K562 (cell line): ENCODE results near the gene DDX50. TPM values are rescaled to one million over a fixed set of nuclear protein-coding genes. Genes with fewer than 3 reads are reported as not detected.

ENCODE experiments used
- CBX1 ChIP-seq: sonication (generic); IDR thresholded peaks from 2 replicates; pipeline ENCODE4 v1.6.1; 2016; ENCODE audit warnings: antibody characterized with exemption, low read depth, mild to moderate bottlenecking
- CCNT2 ChIP-seq: IDR thresholded peaks from 2 replicates; pipeline ENCODE4 v1.6.1; 2011; ENCODE audit warnings: borderline replicate concordance, low read depth, mild to moderate bottlenecking, moderate library complexity, mixed read lengths, low read length; ENCODE audit not compliant: insufficient read length; ENCODE audit errors: extremely low read depth
- DPF2 ChIP-seq: fragments of 450-650 bp; IDR thresholded peaks from 2 replicates; pipeline ENCODE4 v1.6.1; 2016
- FOXJ3 ChIP-seq: sonication (generic); formaldehyde crosslinking; IDR thresholded peaks from 2 replicates; pipeline ENCODE4 v1.4.0; 2020; ENCODE audit warnings: mild to moderate bottlenecking, missing genetic modification reagents
- FUS ChIP-seq: fragments of 200-400 bp; formaldehyde crosslinking; optimal IDR thresholded peaks from 2 replicates; pipeline ENCODE3; 2017; ENCODE audit warnings: low read depth, low read length
- MAFG ChIP-seq: fragments of 450-650 bp; conservative IDR thresholded peaks from 2 replicates; pipeline ENCODE4 v1.6.1; 2016; ENCODE audit warnings: missing genetic modification characterization, missing compliant biosample characterization
- OTX1 ChIP-seq: fragments of 450-650 bp; formaldehyde crosslinking; IDR thresholded peaks from 2 replicates; pipeline ENCODE4 v1.4.0; 2022; ENCODE audit warnings: mild to moderate bottlenecking
- PHF8 ChIP-seq: fragments of 200-600 bp; sonication (generic); IDR thresholded peaks from 2 replicates; pipeline ENCODE4 v1.6.1; 2012; ENCODE audit warnings: mixed run types, mild to moderate bottlenecking, inconsistent platforms, low read length, moderate library complexity, borderline replicate concordance
- RB1 ChIP-seq: fragments of 450-650 bp; IDR thresholded peaks from 2 replicates; pipeline ENCODE4 v1.6.1; 2017; ENCODE audit warnings: low read depth, mild to moderate bottlenecking
- SMAD2 ChIP-seq: fragments of 150-350 bp; IDR thresholded peaks from 2 replicates; pipeline ENCODE4 v1.6.1; 2014; ENCODE audit warnings: low read depth, mild to moderate bottlenecking, low read length
- XRCC3 ChIP-seq: fragments of 450-650 bp; IDR thresholded peaks from 2 replicates; pipeline ENCODE4 v1.6.1; 2017; ENCODE audit warnings: mild to moderate bottlenecking, moderate library complexity
- ZNF507 ChIP-seq: conservative IDR thresholded peaks from 2 replicates; pipeline ENCODE4 v1.6.1; 2017; ENCODE audit warnings: missing genetic modification characterization, missing compliant biosample characterization
- ZNF780A ChIP-seq: fragments of 250-450 bp; sonication (Bioruptor Pico); IDR thresholded peaks from 2 replicates; pipeline ENCODE4 v1.5.0; 2021; ENCODE audit warnings: mild to moderate bottlenecking
- polyA plus RNA-seq, 8 experiments: library from polyadenylated mRNA; depleted of rRNA in 4 of 8; stranded (reverse) in 5 of 8; unstranded in 3 of 8; fragments of >200 nt; fragmentation: Nextera tagmentation in 2 of 8; fragmentation: Illumina TruSeq in 1 of 8; extraction: Ambion mirVana in 2 of 8; extraction: Trizol in 1 of 8; gene quantifications; 2 replicates each; pipeline versions ENCODE4 v1.2.1 to v1.2.3, GENCODE V29; 2011 to 2014; ENCODE audit warnings: inconsistent platforms in 1 of 8, missing spikeins in 1 of 8
- total RNA-seq, 7 experiments: library from RNA; depleted of rRNA in 6 of 7; stranded (reverse); fragments of >200 nt in 6 of 7; fragmentation: Illumina TruSeq in 2 of 7; extraction: Trizol in 2 of 7; gene quantifications; 2 replicates each; pipeline versions ENCODE4 v1.2.1 to v1.2.3, GENCODE V29; 2011 to 2021; ENCODE audit warnings: low replicate concordance in 1 of 7
- TF ChIP-seq, protein P1 (sequence below): sonication (generic); formaldehyde crosslinking; IDR thresholded peaks from 2 replicates; pipeline ENCODE4 v1.8.0; 2023; ENCODE audit warnings: missing genetic modification reagents, mild to moderate bottlenecking, borderline replicate concordance
- TF ChIP-seq, protein P2 (sequence below): fragments of 450-650 bp; IDR thresholded peaks from 2 replicates; pipeline ENCODE4 v1.6.1; 2016
- TF ChIP-seq, protein P3 (sequence below): fragments of 250-450 bp; sonication (Bioruptor Pico); IDR thresholded peaks from 2 replicates; pipeline ENCODE4 v1.9.0; 2021; ENCODE audit warnings: mild to moderate bottlenecking
- TF ChIP-seq, protein P4 (sequence below): fragments of 250-450 bp; sonication (Bioruptor Pico); IDR thresholded peaks from 2 replicates; pipeline ENCODE4 v1.8.0; 2021; ENCODE audit warnings: borderline replicate concordance, mild to moderate bottlenecking, moderate library complexity; ENCODE audit not compliant: poor library complexity, severe bottlenecking
- TF ChIP-seq, protein P5 (sequence below): fragments of 250-450 bp; sonication (Bioruptor Pico); IDR thresholded peaks from 2 replicates; pipeline ENCODE4 v1.4.0; 2020; ENCODE audit warnings: mild to moderate bottlenecking, moderate library complexity

The DDX50 gene
- total and polyA plus RNA-seq, 9 of the 15 experiments (the other 6 are each of a cell fraction or from before 2014, with no cell fraction given): 36.7 to 86.8 (median 57.4) TPM

DNA sequence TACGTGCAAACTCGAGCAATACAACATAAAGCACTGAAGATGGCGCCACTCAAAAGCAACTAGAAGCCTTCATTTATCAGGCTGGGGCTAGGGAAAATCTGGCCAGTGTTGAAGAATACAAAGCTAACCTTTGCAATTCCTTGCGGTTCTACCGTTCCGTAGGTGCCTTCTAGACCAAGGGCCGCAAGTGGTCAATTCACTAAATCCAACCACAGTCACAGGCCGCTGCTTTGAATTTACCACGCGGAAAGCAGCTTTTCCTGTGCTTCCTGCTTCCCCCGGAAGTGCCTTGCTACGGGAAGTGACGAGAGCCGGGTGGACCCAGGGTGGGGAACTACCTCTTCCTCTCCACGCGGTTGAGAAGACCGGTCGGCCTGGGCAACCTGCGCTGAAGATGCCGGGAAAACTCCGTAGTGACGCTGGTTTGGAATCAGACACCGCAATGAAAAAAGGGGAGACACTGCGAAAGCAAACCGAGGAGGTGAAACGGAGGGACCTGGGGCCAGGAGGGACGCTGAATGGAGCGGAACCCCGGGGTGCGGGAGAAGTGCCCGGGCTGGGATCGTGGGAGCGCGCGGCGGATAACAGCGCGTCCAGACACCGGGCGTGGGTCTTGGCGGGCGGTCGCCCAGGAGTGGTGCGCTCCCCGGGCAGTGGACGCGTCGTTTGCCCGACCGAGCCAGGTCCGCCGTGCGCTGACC lies 54.9 kb downstream of the DDX50 start, which contains the start of gene DDX21 (continued):
- TF ChIP-seq, protein P1, sequence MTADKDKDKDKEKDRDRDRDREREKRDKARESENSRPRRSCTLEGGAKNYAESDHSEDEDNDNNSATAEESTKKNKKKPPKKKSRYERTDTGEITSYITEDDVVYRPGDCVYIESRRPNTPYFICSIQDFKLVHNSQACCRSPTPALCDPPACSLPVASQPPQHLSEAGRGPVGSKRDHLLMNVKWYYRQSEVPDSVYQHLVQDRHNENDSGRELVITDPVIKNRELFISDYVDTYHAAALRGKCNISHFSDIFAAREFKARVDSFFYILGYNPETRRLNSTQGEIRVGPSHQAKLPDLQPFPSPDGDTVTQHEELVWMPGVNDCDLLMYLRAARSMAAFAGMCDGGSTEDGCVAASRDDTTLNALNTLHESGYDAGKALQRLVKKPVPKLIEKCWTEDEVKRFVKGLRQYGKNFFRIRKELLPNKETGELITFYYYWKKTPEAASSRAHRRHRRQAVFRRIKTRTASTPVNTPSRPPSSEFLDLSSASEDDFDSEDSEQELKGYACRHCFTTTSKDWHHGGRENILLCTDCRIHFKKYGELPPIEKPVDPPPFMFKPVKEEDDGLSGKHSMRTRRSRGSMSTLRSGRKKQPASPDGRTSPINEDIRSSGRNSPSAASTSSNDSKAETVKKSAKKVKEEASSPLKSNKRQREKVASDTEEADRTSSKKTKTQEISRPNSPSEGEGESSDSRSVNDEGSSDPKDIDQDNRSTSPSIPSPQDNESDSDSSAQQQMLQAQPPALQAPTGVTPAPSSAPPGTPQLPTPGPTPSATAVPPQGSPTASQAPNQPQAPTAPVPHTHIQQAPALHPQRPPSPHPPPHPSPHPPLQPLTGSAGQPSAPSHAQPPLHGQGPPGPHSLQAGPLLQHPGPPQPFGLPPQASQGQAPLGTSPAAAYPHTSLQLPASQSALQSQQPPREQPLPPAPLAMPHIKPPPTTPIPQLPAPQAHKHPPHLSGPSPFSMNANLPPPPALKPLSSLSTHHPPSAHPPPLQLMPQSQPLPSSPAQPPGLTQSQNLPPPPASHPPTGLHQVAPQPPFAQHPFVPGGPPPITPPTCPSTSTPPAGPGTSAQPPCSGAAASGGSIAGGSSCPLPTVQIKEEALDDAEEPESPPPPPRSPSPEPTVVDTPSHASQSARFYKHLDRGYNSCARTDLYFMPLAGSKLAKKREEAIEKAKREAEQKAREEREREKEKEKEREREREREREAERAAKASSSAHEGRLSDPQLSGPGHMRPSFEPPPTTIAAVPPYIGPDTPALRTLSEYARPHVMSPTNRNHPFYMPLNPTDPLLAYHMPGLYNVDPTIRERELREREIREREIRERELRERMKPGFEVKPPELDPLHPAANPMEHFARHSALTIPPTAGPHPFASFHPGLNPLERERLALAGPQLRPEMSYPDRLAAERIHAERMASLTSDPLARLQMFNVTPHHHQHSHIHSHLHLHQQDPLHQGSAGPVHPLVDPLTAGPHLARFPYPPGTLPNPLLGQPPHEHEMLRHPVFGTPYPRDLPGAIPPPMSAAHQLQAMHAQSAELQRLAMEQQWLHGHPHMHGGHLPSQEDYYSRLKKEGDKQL: no peak
- TF ChIP-seq, protein P2, sequence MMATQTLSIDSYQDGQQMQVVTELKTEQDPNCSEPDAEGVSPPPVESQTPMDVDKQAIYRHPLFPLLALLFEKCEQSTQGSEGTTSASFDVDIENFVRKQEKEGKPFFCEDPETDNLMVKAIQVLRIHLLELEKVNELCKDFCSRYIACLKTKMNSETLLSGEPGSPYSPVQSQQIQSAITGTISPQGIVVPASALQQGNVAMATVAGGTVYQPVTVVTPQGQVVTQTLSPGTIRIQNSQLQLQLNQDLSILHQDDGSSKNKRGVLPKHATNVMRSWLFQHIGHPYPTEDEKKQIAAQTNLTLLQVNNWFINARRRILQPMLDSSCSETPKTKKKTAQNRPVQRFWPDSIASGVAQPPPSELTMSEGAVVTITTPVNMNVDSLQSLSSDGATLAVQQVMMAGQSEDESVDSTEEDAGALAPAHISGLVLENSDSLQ: peak; percentile 57
- TF ChIP-seq, protein P3, sequence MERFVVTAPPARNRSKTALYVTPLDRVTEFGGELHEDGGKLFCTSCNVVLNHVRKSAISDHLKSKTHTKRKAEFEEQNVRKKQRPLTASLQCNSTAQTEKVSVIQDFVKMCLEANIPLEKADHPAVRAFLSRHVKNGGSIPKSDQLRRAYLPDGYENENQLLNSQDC (CRISPR knock-in tag): no peak
- peak; percentile 36 for TF ChIP-seq CCNT2
- TF ChIP-seq FOXJ3 (CRISPR knock-in tag): no peak
- TF ChIP-seq RB1: peak; percentile 26
- TF ChIP-seq CBX1: no peak
- TF ChIP-seq ZNF780A: no peak
- no peak for TF ChIP-seq MAFG (tag)
- TF ChIP-seq PHF8: peak; percentile 93
- TF ChIP-seq DPF2: peak; percentile 18; the same call in 1 of the 2 replicates
- TF ChIP-seq, protein P4, sequence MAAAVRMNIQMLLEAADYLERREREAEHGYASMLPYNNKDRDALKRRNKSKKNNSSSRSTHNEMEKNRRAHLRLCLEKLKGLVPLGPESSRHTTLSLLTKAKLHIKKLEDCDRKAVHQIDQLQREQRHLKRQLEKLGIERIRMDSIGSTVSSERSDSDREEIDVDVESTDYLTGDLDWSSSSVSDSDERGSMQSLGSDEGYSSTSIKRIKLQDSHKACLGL (CRISPR knock-in tag): peak; percentile 87
- TF ChIP-seq, protein P5, sequence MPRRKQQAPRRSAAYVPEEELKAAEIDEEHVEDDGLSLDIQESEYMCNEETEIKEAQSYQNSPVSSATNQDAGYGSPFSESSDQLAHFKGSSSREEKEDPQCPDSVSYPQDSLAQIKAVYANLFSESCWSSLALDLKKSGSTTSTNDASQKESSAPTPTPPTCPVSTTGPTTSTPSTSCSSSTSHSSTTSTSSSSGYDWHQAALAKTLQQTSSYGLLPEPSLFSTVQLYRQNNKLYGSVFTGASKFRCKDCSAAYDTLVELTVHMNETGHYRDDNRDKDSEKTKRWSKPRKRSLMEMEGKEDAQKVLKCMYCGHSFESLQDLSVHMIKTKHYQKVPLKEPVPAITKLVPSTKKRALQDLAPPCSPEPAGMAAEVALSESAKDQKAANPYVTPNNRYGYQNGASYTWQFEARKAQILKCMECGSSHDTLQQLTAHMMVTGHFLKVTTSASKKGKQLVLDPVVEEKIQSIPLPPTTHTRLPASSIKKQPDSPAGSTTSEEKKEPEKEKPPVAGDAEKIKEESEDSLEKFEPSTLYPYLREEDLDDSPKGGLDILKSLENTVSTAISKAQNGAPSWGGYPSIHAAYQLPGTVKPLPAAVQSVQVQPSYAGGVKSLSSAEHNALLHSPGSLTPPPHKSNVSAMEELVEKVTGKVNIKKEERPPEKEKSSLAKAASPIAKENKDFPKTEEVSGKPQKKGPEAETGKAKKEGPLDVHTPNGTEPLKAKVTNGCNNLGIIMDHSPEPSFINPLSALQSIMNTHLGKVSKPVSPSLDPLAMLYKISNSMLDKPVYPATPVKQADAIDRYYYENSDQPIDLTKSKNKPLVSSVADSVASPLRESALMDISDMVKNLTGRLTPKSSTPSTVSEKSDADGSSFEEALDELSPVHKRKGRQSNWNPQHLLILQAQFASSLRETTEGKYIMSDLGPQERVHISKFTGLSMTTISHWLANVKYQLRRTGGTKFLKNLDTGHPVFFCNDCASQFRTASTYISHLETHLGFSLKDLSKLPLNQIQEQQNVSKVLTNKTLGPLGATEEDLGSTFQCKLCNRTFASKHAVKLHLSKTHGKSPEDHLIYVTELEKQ (CRISPR knock-in tag): no peak
- no peak for TF ChIP-seq FUS
- TF ChIP-seq XRCC3: no peak
- TF ChIP-seq SMAD2: no peak
- no peak for TF ChIP-seq OTX1 (CRISPR knock-in tag)
- TF ChIP-seq ZNF507: no peak
